HG03064 (cell line): ENCODE measurements around the gene GTF2F2.

Experiments
- ATAC-seq: cut with Tn5 transposase; IDR thresholded peaks from one replicate; pipeline ENCODE4 v1.9.1; 2021; ENCODE audit warnings: low read depth; ENCODE audit not compliant: unreplicated experiment

Gene GTF2F2

GRCh38 chr13:45331692-45332035 lies 211.4 kb downstream of the GTF2F2 start:
- ATAC-seq: no peak

- ATAC-seq: no peak
Observed at GRCh38 chr13:45332036-45332830, 211.9 kb downstream of the GTF2F2 start.

GRCh38 chr13:45332831-45333219 lies 212.5 kb downstream of the GTF2F2 start:
- ATAC-seq: no peak

GRCh38 chr13:45333251-45333976 lies 213.1 kb downstream of the GTF2F2 start:
- ATAC-seq: no peak
